HCT116 (cell line): ENCODE data around the gene BORCS5. TPM values are rescaled to one million over a fixed set of nuclear protein-coding genes. Genes with fewer than 3 reads are reported as not detected.

Experiments
- ATAC-seq: fragments of 200-7000 bp; cut with Tn5 transposase; 2 replicates; pipeline ENCODE4 v1.9.1; 2020; ENCODE audit warnings: mild to moderate bottlenecking, moderate library complexity
- BruUV-seq: library from RNA; stranded (reverse); fragments of 400-500 nt; replicated peaks from 2 replicates; lab custom pipeline; 2021; lab: Mats Ljungman, UMichigan
- CTCF ChIA-PET: fragments of 300-600 bp; sonication (Branson Sonifier 250); formaldehyde crosslinking; loops from one replicate; lab custom pipeline; 2021; ENCODE audit warnings: antibody characterized with exemption; lab: Charles Lee
- POLR2A ChIA-PET: fragments of 300-600, 350-600 bp; sonication (Branson Sonifier 250); formaldehyde crosslinking; loops from one replicate; lab custom pipeline; 2021; ENCODE audit warnings: antibody characterized with exemption; lab: Charles Lee
- RAD21 ChIA-PET, 2 experiments: fragments of 300-600 bp; sonication (Branson Sonifier 250); formaldehyde crosslinking; loops; one replicate each; lab custom pipeline; 2023; ENCODE audit warnings: low total read pairs in 2 of 2; ENCODE audit not compliant: uncharacterized antibody in 2 of 2, unreplicated experiment in 2 of 2, low non-redundant PET in 1 of 2; lab: Charles Lee
- DNase-seq: peaks from one replicate; pipeline ENCODE4 v3.0.0-alpha.2; 2010; ENCODE audit warnings: low read depth, low spot score
- H2AFZ ChIP-seq: fragments of 200-600 bp; shearing (Covaris generic), sonication (generic); 2 replicates; pipeline ENCODE4 v1.6.1; 2017; ENCODE audit warnings: low read depth, mixed run types, mixed read lengths, antibody characterized with exemption, low read length; ENCODE audit not compliant: poor library complexity, severe bottlenecking
- H3K27ac ChIP-seq: 2 replicates; pipeline ENCODE4 v1.5.1; 2012; ENCODE audit warnings: low read depth, low read length
- H3K27me3 ChIP-seq: fragments of 200-600 bp; sonication (generic); 2 replicates; pipeline ENCODE4 v1.6.1; 2016; ENCODE audit warnings: mixed run types, low read length, mixed read lengths; ENCODE audit not compliant: insufficient read depth
- H3K36me3 ChIP-seq, 2 experiments: fragments of 200-500 bp in 1 of 2; fragments of 200-600 bp in 1 of 2; sonication (Bioruptor generic) in 1 of 2; sonication (generic) in 1 of 2; 2 replicates each; pipeline versions ENCODE4 v1.5.1 to v1.6.1; 2014 to 2016; ENCODE audit warnings: low read length in 2 of 2, inconsistent platforms in 1 of 2, mixed read lengths in 1 of 2, mixed run types in 1 of 2; ENCODE audit not compliant: insufficient read depth in 2 of 2, control insufficient read depth in 1 of 2
- H3K4me1 ChIP-seq, 2 experiments: fragments of 200-600 bp in 1 of 2; sonication (generic) in 1 of 2; 2 replicates each; pipeline versions ENCODE4 v1.5.1 to v1.6.1; 2012 to 2017; ENCODE audit warnings: low read length in 2 of 2, inconsistent platforms in 1 of 2, mild to moderate bottlenecking in 1 of 2, mixed read lengths in 1 of 2, mixed run types in 1 of 2, moderate library complexity in 1 of 2; ENCODE audit not compliant: insufficient read depth in 2 of 2, control insufficient read depth in 1 of 2
- H3K4me2 ChIP-seq: fragments of 200-600 bp; sonication (generic); 2 replicates; pipeline ENCODE4 v1.6.1; 2017; ENCODE audit warnings: mixed run types, low read length, mixed read lengths
- H3K4me3 ChIP-seq, 2 experiments: fragments of 200-600 bp in 1 of 2; sonication (generic) in 1 of 2; replicated peaks in 1 of 2; 2 replicates each; pipeline ENCODE4 v1.5.1; 2011 to 2016; ENCODE audit warnings: low read length in 2 of 2, control low read depth in 1 of 2, low read depth in 1 of 2, mild to moderate bottlenecking in 1 of 2, mixed read lengths in 1 of 2, mixed run types in 1 of 2
- H3K79me2 ChIP-seq: fragments of 200-600 bp; sonication (generic); 2 replicates; pipeline ENCODE4 v1.6.1; 2017; ENCODE audit warnings: mild to moderate bottlenecking, mixed run types, low read length, moderate library complexity, mixed read lengths; ENCODE audit not compliant: insufficient read depth
- H3K9ac ChIP-seq: fragments of 200-600 bp; sonication (generic); 2 replicates; pipeline ENCODE4 v1.6.1; 2016; ENCODE audit warnings: low read length, mixed read lengths
- H3K9me2 ChIP-seq: fragments of 200-600 bp; sonication (generic), shearing (Covaris generic); 2 replicates; pipeline ENCODE4 v1.6.1; 2017; ENCODE audit warnings: mixed run types, mild to moderate bottlenecking, moderate library complexity; ENCODE audit not compliant: insufficient read depth
- H3K9me3 ChIP-seq, 2 experiments: fragments of 200-500 bp in 1 of 2; fragments of 200-600 bp in 1 of 2; sonication (Bioruptor generic) in 1 of 2; sonication (generic) in 1 of 2; 2 replicates each; pipeline ENCODE4 v1.6.1; 2014 to 2017; ENCODE audit warnings: low read length in 2 of 2, mixed read lengths in 2 of 2, inconsistent platforms in 1 of 2, low read depth in 1 of 2, mild to moderate bottlenecking in 1 of 2, mixed run types in 1 of 2, moderate library complexity in 1 of 2; ENCODE audit not compliant: control insufficient read depth in 1 of 2, insufficient read depth in 1 of 2
- H4K20me1 ChIP-seq: fragments of 200-600 bp; sonication (generic), shearing (Covaris generic); 2 replicates; pipeline ENCODE4 v1.6.1; 2017; ENCODE audit warnings: mixed run types, mild to moderate bottlenecking, moderate library complexity; ENCODE audit not compliant: insufficient read depth
- CBX3 ChIP-seq: IDR thresholded peaks from 2 replicates; pipeline ENCODE4 v1.6.1; 2012; ENCODE audit warnings: low read depth
- CEBPB ChIP-seq: IDR thresholded peaks from 2 replicates; pipeline ENCODE4 v1.6.1; 2012; ENCODE audit warnings: low read depth
- EZH2 ChIP-seq: fragments of 200-600 bp; sonication (generic); IDR thresholded peaks from 2 replicates; pipeline ENCODE4 v1.6.1; 2017; ENCODE audit warnings: antibody characterized with exemption, mixed run types
- EZH2phosphoT487 ChIP-seq: fragments of 200-600 bp; IDR thresholded peaks from 2 replicates; pipeline ENCODE4 v1.6.1; 2018; ENCODE audit warnings: antibody characterized with exemption, borderline replicate concordance
- FOSL1 ChIP-seq: IDR thresholded peaks from 2 replicates; pipeline ENCODE4 v1.6.1; 2012; ENCODE audit warnings: low read depth
- JUND ChIP-seq: IDR thresholded peaks from 2 replicates; pipeline ENCODE4 v1.6.1; 2012
- POLR2AphosphoS5 ChIP-seq: IDR thresholded peaks from 2 replicates; pipeline ENCODE4 v1.6.1; 2011; ENCODE audit warnings: mild to moderate bottlenecking, low read depth, low read length, moderate library complexity
- RAD21 ChIP-seq: IDR thresholded peaks from 2 replicates; pipeline ENCODE4 v1.6.1; 2012; ENCODE audit warnings: low read depth, mild to moderate bottlenecking
- TCF7L2 ChIP-seq: IDR thresholded peaks from 2 replicates; pipeline ENCODE4 v1.7.0; 2011; ENCODE audit warnings: borderline replicate concordance, inconsistent platforms; ENCODE audit not compliant: insufficient read depth, insufficient read length; ENCODE audit errors: extremely low read depth
- YY1 ChIP-seq: IDR thresholded peaks from 2 replicates; pipeline ENCODE4 v1.6.1; 2011; ENCODE audit warnings: low read length, low read depth, moderate library complexity, mild to moderate bottlenecking; ENCODE audit not compliant: insufficient replicate concordance; ENCODE audit errors: extremely low read depth
- ZFX ChIP-seq: fragments of 450-650 bp; IDR thresholded peaks from 2 replicates; pipeline ENCODE4 v1.6.1; 2017
- ZNF274 ChIP-seq: fragments of 200-500 bp; sonication (Bioruptor generic); IDR thresholded peaks from 2 replicates; pipeline ENCODE4 v1.6.1; 2014; ENCODE audit warnings: mild to moderate bottlenecking, low read depth, low read length, inconsistent platforms
- intact Hi-C: fragments of 100-400 bp; cut with micrococcal nuclease; formaldehyde crosslinking; loops from 2 replicates; pipeline ENCODE4 v1.10.0; 2022
- total RNA-seq: library from RNA; stranded (reverse); gene quantifications from one replicate; pipeline ENCODE4 v1.2.1, GENCODE V29; 2021; ENCODE audit not compliant: unreplicated experiment
- TF ChIP-seq, protein P1 (sequence below): IDR thresholded peaks from 2 replicates; pipeline ENCODE4 v1.6.1; 2012; ENCODE audit warnings: low read depth
- TF ChIP-seq, protein P2 (sequence below): IDR thresholded peaks from 2 replicates; pipeline ENCODE4 v1.6.1; 2011; ENCODE audit warnings: mild to moderate bottlenecking, low read length, moderate library complexity; ENCODE audit not compliant: insufficient replicate concordance; ENCODE audit errors: extremely low read depth
- TF ChIP-seq, protein P3 (sequence below): IDR thresholded peaks from 2 replicates; pipeline ENCODE4 v1.6.1; 2012
- TF ChIP-seq, protein P4 (sequence below): IDR thresholded peaks from 2 replicates; pipeline ENCODE4 v1.6.1; 2012

BORCS5 gene
- total RNA-seq, 1 experiment from 2014 or later = 8.7 TPM

DNA sequence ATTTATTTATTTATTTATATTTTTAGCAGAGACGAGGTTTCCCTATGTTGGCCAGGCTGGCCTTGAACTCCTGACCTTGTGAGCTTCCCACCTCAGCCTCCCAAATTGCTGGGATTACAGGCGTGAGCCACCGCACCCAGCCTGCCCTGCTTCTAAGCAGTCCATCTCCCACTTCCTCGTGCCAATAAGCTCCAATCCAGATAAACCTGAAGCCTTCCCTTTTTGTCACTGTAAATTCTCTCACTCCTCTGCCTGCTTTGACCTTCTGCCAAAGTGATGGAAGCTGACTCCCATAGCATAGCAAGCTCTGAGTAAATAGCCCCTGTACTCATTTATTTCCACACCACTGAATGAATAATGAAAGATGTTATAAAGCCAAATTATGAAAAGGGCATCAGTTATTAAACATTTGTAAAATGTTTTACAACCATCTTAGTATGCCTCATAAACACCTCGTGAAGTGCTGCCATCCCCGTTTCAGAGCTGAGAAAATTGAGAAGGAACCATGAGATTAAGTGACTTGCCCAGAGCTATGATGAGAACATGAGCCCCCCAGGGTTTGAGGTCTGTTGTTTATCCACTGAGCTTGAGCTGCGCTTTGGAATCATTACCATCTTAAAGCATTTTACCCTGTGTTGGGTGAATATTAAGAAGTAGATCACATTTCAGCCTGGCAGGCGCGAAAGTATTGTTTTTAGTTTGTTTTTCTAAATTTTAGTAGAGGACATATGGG, 37.3 kb upstream of the BORCS5 start:
- POLR2A ChIA-PET = no interaction called here
- CTCF ChIA-PET = no interaction called here

More for the DNA sequence above, 37.3 kb upstream of the BORCS5 start:
- Histone ChIP-seq H3K36me3 (no peaks in the 10 kb centered on the region), H3K27ac (no peak overlapping the region), H3K9me3 (no peaks in the 10 kb centered on the region), H3K4me1 (no peaks in the 10 kb centered on the region), H4K20me1 (no peaks in the 10 kb centered on the region), H3K27me3 (no peaks in the 10 kb centered on the region), H3K9ac (no peak overlapping the region), H2AFZ (no peak overlapping the region), H3K9me2 (no peaks in the 10 kb centered on the region), H3K4me2 (no peak overlapping the region), H3K4me3 (no peak overlapping the region)
- ATAC-seq (no peak), DNase-seq (no peak)
- intact Hi-C loops = no loop called here
- BruUV-seq = no TSS peak
- RAD21 ChIA-PET = no interaction called here
- TF ChIP-seq JUND = no peak
- no peak for TF ChIP-seq CBX3
- no peak for TF ChIP-seq FOSL1
- no peak for TF ChIP-seq YY1
- no peak for TF ChIP-seq RAD21
- TF ChIP-seq, protein P1, sequence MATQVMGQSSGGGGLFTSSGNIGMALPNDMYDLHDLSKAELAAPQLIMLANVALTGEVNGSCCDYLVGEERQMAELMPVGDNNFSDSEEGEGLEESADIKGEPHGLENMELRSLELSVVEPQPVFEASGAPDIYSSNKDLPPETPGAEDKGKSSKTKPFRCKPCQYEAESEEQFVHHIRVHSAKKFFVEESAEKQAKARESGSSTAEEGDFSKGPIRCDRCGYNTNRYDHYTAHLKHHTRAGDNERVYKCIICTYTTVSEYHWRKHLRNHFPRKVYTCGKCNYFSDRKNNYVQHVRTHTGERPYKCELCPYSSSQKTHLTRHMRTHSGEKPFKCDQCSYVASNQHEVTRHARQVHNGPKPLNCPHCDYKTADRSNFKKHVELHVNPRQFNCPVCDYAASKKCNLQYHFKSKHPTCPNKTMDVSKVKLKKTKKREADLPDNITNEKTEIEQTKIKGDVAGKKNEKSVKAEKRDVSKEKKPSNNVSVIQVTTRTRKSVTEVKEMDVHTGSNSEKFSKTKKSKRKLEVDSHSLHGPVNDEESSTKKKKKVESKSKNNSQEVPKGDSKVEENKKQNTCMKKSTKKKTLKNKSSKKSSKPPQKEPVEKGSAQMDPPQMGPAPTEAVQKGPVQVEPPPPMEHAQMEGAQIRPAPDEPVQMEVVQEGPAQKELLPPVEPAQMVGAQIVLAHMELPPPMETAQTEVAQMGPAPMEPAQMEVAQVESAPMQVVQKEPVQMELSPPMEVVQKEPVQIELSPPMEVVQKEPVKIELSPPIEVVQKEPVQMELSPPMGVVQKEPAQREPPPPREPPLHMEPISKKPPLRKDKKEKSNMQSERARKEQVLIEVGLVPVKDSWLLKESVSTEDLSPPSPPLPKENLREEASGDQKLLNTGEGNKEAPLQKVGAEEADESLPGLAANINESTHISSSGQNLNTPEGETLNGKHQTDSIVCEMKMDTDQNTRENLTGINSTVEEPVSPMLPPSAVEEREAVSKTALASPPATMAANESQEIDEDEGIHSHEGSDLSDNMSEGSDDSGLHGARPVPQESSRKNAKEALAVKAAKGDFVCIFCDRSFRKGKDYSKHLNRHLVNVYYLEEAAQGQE = no peak
- TF ChIP-seq, protein P2, sequence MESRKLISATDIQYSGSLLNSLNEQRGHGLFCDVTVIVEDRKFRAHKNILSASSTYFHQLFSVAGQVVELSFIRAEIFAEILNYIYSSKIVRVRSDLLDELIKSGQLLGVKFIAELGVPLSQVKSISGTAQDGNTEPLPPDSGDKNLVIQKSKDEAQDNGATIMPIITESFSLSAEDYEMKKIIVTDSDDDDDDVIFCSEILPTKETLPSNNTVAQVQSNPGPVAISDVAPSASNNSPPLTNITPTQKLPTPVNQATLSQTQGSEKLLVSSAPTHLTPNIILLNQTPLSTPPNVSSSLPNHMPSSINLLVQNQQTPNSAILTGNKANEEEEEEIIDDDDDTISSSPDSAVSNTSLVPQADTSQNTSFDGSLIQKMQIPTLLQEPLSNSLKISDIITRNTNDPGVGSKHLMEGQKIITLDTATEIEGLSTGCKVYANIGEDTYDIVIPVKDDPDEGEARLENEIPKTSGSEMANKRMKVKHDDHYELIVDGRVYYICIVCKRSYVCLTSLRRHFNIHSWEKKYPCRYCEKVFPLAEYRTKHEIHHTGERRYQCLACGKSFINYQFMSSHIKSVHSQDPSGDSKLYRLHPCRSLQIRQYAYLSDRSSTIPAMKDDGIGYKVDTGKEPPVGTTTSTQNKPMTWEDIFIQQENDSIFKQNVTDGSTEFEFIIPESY = no peak
- TF ChIP-seq CEBPB = no peak
- TF ChIP-seq POLR2AphosphoS5 = no peak
- TF ChIP-seq EZH2 = no peak
- no peak for TF ChIP-seq EZH2phosphoT487
- TF ChIP-seq ZFX = no peak
- TF ChIP-seq, protein P3, sequence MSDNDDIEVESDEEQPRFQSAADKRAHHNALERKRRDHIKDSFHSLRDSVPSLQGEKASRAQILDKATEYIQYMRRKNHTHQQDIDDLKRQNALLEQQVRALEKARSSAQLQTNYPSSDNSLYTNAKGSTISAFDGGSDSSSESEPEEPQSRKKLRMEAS = no peak
- no peak for TF ChIP-seq TCF7L2
- no peak for TF ChIP-seq ZNF274
- TF ChIP-seq, protein P4, sequence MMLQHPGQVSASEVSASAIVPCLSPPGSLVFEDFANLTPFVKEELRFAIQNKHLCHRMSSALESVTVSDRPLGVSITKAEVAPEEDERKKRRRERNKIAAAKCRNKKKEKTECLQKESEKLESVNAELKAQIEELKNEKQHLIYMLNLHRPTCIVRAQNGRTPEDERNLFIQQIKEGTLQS = no peak
- TF ChIP-seq, all 23 proteins: peak for 0
- no peaks in the 10 kb centered on the region for H3K79me2 ChIP-seq
